HG02623 (cell line): ENCODE results near the gene TM2D3.

Source experiments
- ATAC-seq: cut with Tn5 transposase; IDR thresholded peaks from one replicate; pipeline ENCODE4 v1.9.1; 2021; ENCODE audit warnings: moderate library complexity; ENCODE audit not compliant: unreplicated experiment

The TM2D3 gene

GRCh38 chr15:101652098-101652785, at the start of gene TM2D3:
TSS of gene TM2D3 (minus strand) at chr15:101652381. CDS start at chr15:101652361, 20 bp downstream.
- peak; percentile 79 for ATAC-seq

GRCh38 chr15:101698314-101698713, 46.1 kb upstream of the TM2D3 start:
- no peak for ATAC-seq

- ATAC-seq: no peak
These were observed 45.3 kb upstream of the TM2D3 start for GRCh38 chr15:101697488-101697887.

GRCh38 chr15:101696829-101697228, 44.6 kb upstream of the TM2D3 start:
- ATAC-seq: no peak

GRCh38 chr15:101694261-101694660, 42.1 kb upstream of the TM2D3 start:
- ATAC-seq: no peak

- no peak for ATAC-seq
These were observed 40.8 kb upstream of the TM2D3 start for GRCh38 chr15:101692801-101693598.

- no peak for ATAC-seq
These were observed 37.7 kb upstream of the TM2D3 start for GRCh38 chr15:101689901-101690300.

- ATAC-seq: no peak
These were observed 34.5 kb upstream of the TM2D3 start for GRCh38 chr15:101686718-101687117.

GRCh38 chr15:101684877-101685276, 32.7 kb upstream of the TM2D3 start:
- ATAC-seq: no peak

GRCh38 chr15:101684384-101684783, 32.2 kb upstream of the TM2D3 start:
- no peak for ATAC-seq

GRCh38 chr15:101679806-101680205, 27.6 kb upstream of the TM2D3 start:
- ATAC-seq: no peak

GRCh38 chr15:101676921-101677329, 24.7 kb upstream of the TM2D3 start:
- no peak for ATAC-seq

GRCh38 chr15:101675796-101676582, 23.8 kb upstream of the TM2D3 start:
- ATAC-seq: peak; percentile 76

- no peak for ATAC-seq
These were observed 22.8 kb upstream of the TM2D3 start for GRCh38 chr15:101675015-101675414.

GRCh38 chr15:101672298-101672697, 20.1 kb upstream of the TM2D3 start:
- no peak for ATAC-seq

- ATAC-seq: no peak
These were observed 17.6 kb upstream of the TM2D3 start for GRCh38 chr15:101669744-101670143.

- no peak for ATAC-seq
These were observed 15.7 kb upstream of the TM2D3 start for GRCh38 chr15:101667881-101668280.

GRCh38 chr15:101664303-101664913, 12.2 kb upstream of the TM2D3 start:
- no peak for ATAC-seq

- ATAC-seq: no peak
These were observed 10.0 kb upstream of the TM2D3 start for GRCh38 chr15:101662203-101662602.

GRCh38 chr15:101660005-101660404, 7.8 kb upstream of the TM2D3 start:
- no peak for ATAC-seq
